Suppressor macrophage treated with lipopolysaccharide for 1 hour (primary cell): ENCODE results near the gene NCKAP5.

ENCODE experiments used
- DNase-seq, 3 donors: peaks; one replicate each; pipeline ENCODE4 v3.0.0-alpha.2; 2020 to 2022

NCKAP5 gene

GRCh38 chr2:132977812-132978529 lies 590.3 kb downstream of the NCKAP5 start:
- DNase-seq = no peak

GRCh38 chr2:132975193-132976105 lies 592.8 kb downstream of the NCKAP5 start:
- DNase-seq = no peak

- DNase-seq = no peak
Measured at GRCh38 chr2:132974467-132975095, 593.7 kb downstream of the NCKAP5 start.

GRCh38 chr2:132971310-132972061 lies 596.8 kb downstream of the NCKAP5 start:
- no peak for DNase-seq

GRCh38 chr2:132969371-132969985 lies 598.8 kb downstream of the NCKAP5 start:
- no peak for DNase-seq

GRCh38 chr2:132965460-132965859 lies 602.8 kb downstream of the NCKAP5 start:
- DNase-seq = no peak

GRCh38 chr2:132963161-132963560 lies 605.1 kb downstream of the NCKAP5 start:
- no peak for DNase-seq

GRCh38 chr2:132958887-132959286 lies 609.4 kb downstream of the NCKAP5 start:
- no peak for DNase-seq

- DNase-seq = no peak
Measured at GRCh38 chr2:132955871-132956615, 612.2 kb downstream of the NCKAP5 start.

GRCh38 chr2:132953771-132954170 lies 614.5 kb downstream of the NCKAP5 start:
- no peak for DNase-seq

GRCh38 chr2:132951008-132951714 lies 617.1 kb downstream of the NCKAP5 start:
- DNase-seq = no peak

- no peak for DNase-seq
Measured at GRCh38 chr2:132949108-132949507, 619.2 kb downstream of the NCKAP5 start.

GRCh38 chr2:132948211-132948610 lies 620.1 kb downstream of the NCKAP5 start:
- no peak for DNase-seq

GRCh38 chr2:132943829-132944228 lies 624.4 kb downstream of the NCKAP5 start:
- no peak for DNase-seq

- DNase-seq = no peak
Measured at GRCh38 chr2:132941296-132942020, 626.8 kb downstream of the NCKAP5 start.

GRCh38 chr2:132937629-132938028 lies 630.6 kb downstream of the NCKAP5 start:
- DNase-seq = no peak

- DNase-seq = no peak
Measured at GRCh38 chr2:132936791-132937190, 631.5 kb downstream of the NCKAP5 start.

GRCh38 chr2:132936261-132936660 lies 632.0 kb downstream of the NCKAP5 start:
- DNase-seq = no peak

GRCh38 chr2:132929786-132930185 lies 638.5 kb downstream of the NCKAP5 start:
- no peak for DNase-seq

GRCh38 chr2:132923787-132924186 lies 644.5 kb downstream of the NCKAP5 start:
- DNase-seq = no peak
